Stomach (tissue), 19 donors: ENCODE measurements around the gene FAM110D. TPM values are rescaled to one million over a fixed set of nuclear protein-coding genes. Genes with fewer than 3 reads are reported as not detected.

Source experiments
- DNase-seq, 2 donors: peaks; one replicate each; pipeline versions ENCODE4 v3.0.0 to v3.0.0-alpha.2; 2013 to 2019
- H3K27ac ChIP-seq, 5 donors: fragments of 200-600 bp in 4 of 5; sonication (generic) in 4 of 5; one replicate each; pipeline ENCODE4 v1.5.1; 2013 to 2019; ENCODE audit warnings: mild to moderate bottlenecking in 1 of 5, moderate library complexity in 1 of 5
- H3K27me3 ChIP-seq, 3 donors: fragments of 200-600 bp; sonication (generic); one replicate each; pipeline ENCODE4 v1.5.1; 2017 to 2019; ENCODE audit warnings: mixed run types in 1 of 3
- H3K36me3 ChIP-seq, 4 donors: fragments of 200-600 bp; sonication (generic); 1 replicate in 3 of 4; 2 replicates in 1 of 4; pipeline ENCODE4 v1.5.1; 2016 to 2019
- H3K4me1 ChIP-seq, 4 donors: fragments of 200-600 bp; sonication (generic); one replicate each; pipeline ENCODE4 v1.5.1; 2016 to 2019
- H3K4me3 ChIP-seq, 4 donors: fragments of 200-600 bp; sonication (generic) in 3 of 4; one replicate each; pipeline ENCODE4 v1.5.1; 2016 to 2019; ENCODE audit warnings: mild to moderate bottlenecking in 1 of 4
- H3K9me3 ChIP-seq, 4 donors: fragments of 200-600 bp; sonication (generic); one replicate each; pipeline ENCODE4 v1.5.1; 2016 to 2019
- CTCF ChIP-seq, 7 experiments: fragments of 450-650 bp in 4 of 7; fragments of 200-600 bp in 3 of 7; sonication (generic) in 3 of 7; IDR thresholded peaks; one replicate each; pipeline ENCODE4 v1.5.1; 2016 to 2019; ENCODE audit warnings: antibody characterized with exemption in 7 of 7, control low read depth in 2 of 7, mild to moderate bottlenecking in 1 of 7
- EP300 ChIP-seq: sonication (generic); formaldehyde crosslinking; IDR thresholded peaks from one replicate; pipeline ENCODE4 v1.6.1; 2017; ENCODE audit warnings: antibody characterized with exemption
- POLR2A ChIP-seq, 4 donors: fragments of 450-650 bp; IDR thresholded peaks; one replicate each; pipeline ENCODE4 v1.6.1; 2016; ENCODE audit warnings: antibody characterized with exemption in 4 of 4, control low read depth in 2 of 4, mild to moderate bottlenecking in 1 of 4, moderate library complexity in 1 of 4
- POLR2AphosphoS5 ChIP-seq, 3 donors: sonication (generic); formaldehyde crosslinking; IDR thresholded peaks; one replicate each; pipeline ENCODE4 v1.6.1; 2016; ENCODE audit warnings: antibody characterized with exemption in 3 of 3
- WGBS, 5 donors: extraction: QIAGEN DNeasy Blood & Tissue Kit in 3 of 5; methylation state at CpG; one replicate each; pipeline versions ENCODE4 v1.1.5 to v1.1.7; 2013 to 2018; 5-methylcytosine and 5-hydroxymethylcytosine counted together
- intact Hi-C: fragments of 100-400 bp; cut with DNase I; formaldehyde crosslinking; loops from one replicate; pipeline ENCODE4 v1.15.1; 2023; ENCODE audit warnings: low total_unique reads
- long read RNA-seq, 10 donors: transcript quantifications; one replicate each; lab custom pipeline, GENCODE V29; 2026
- polyA plus RNA-seq, 3 donors: library from polyadenylated mRNA; stranded (reverse); fragments of 200-250 nt; gene quantifications; one replicate each; pipeline ENCODE4 v1.2.3, GENCODE V29; 2013
- total RNA-seq, 5 donors: library from RNA; depleted of rRNA; stranded (reverse); fragments of >200 nt; gene quantifications; one replicate each; pipeline versions ENCODE4 v1.1.0 to v1.2.3, GENCODE V29; 2014 to 2016
- donor health status: healthy with polysubstance abuse.
- donor health status: Bipolar disorder and iron deficiency.
- donor health status: healthy.

FAM110D gene
- total RNA-seq, result 10 to 100 TPM in 1 of 5 donors, 1 to 10 TPM in 1, not detected in 3; 1.3 to 15.6 TPM
- 1 to 10 TPM in 2 of 3 donors, under 1 TPM in 1; 1.00 to 2.7 (median 1.4) TPM for polyA plus RNA-seq
- long read RNA-seq, donor 1, partial matches to known transcripts, result 0 of 1 reads
- long read RNA-seq, donor 1, other reads (novel, unspliced or antisense), result 0 of 1 reads
- long read RNA-seq, donor 2, partial matches to known transcripts, result 0 of 2 reads
- long read RNA-seq, donor 2, other reads (novel, unspliced or antisense), result 0 of 2 reads
- long read RNA-seq, donor 3, partial matches to known transcripts, result 0 of 2 reads
- long read RNA-seq, donor 3, other reads (novel, unspliced or antisense), result 0 of 2 reads
- long read RNA-seq, donor 4, partial matches to known transcripts, result 0 of 1 reads
- long read RNA-seq, donor 4, other reads (novel, unspliced or antisense), result 0 of 1 reads
- long read RNA-seq, donor 5, result 0 reads
- long read RNA-seq, donor 6, result 0 reads
- long read RNA-seq, donor 7, partial matches to known transcripts, result 0 of 1 reads
- long read RNA-seq, donor 7, other reads (novel, unspliced or antisense), result 0 of 1 reads
- long read RNA-seq, donor 8, result 0 reads
- long read RNA-seq, donor 9, result 0 reads
- long read RNA-seq, donor 10, partial matches to known transcripts, result 0 of 1 reads
- long read RNA-seq, donor 10, other reads (novel, unspliced or antisense), result 0 of 1 reads

GRCh38 chr1:26158908-26159742 is at the start of gene FAM110D:
FAM110D (plus strand) TSS chr1:26159079; CDS start chr1:26161292, 2,213 bp downstream.
- Histone ChIP-seq H3K4me3 (peak within 1 kb of the TSS; percentile 18 to 66 (median 38)), H3K27me3 (peaks cover 0 to 82% (median 36%) of the 10 kb centered on the region in 3 donors), H3K9me3 (no peaks in the 10 kb centered on the region), H3K27ac (peak within 1 kb of the TSS in 4 of 5 donors; percentile 34 to 49 (median 42)), H3K4me1 (peaks cover 14 to 31% (median 25%) of the 10 kb centered on the region in 4 donors), H3K36me3 (no peaks in the 10 kb centered on the region)
- peak in 1 of 2 donors; percentile 20 for DNase-seq
- TF ChIP-seq POLR2AphosphoS5 (IDR thresholded peaks at IDR 0.05), result peak in 1 of 3 donors; percentile 6
- TF ChIP-seq CTCF (IDR thresholded peaks at IDR 0.05), result no peak
- 52 to 63% (median 56%) methylated on average over 6 of the region's 6 CpGs for WGBS, 5 donors
- intact Hi-C loops, result no loop called here

- Histone ChIP-seq H3K4me1 (peaks cover 17 to 41% (median 38%) of the 10 kb centered on the region in 4 donors), H3K36me3 (peaks cover 0 to 3% (median 1%) of the 10 kb centered on the region in 4 donors), H3K4me3 (no peak overlapping the region), H3K27ac (peak overlapping the region in 1 of 5 donors; percentile 98), H3K9me3 (no peaks in the 10 kb centered on the region), H3K27me3 (no peaks in the 10 kb centered on the region)
- no peak for DNase-seq
- no peak for TF ChIP-seq CTCF (IDR thresholded peaks at IDR 0.05)
- no peak for TF ChIP-seq EP300
- TF ChIP-seq POLR2A (IDR thresholded peaks at IDR 0.05), result no peak
- TF ChIP-seq POLR2AphosphoS5 (IDR thresholded peaks at IDR 0.05), result no peak
- 87 to 91% (median 90%) methylated on average over 5 of the region's 5 CpGs for WGBS, 5 donors
- intact Hi-C loops, result no loop called here
These were observed 49.4 kb upstream of the FAM110D start for GRCh38 chr1:26109229-26110164.

- intact Hi-C loops, result no loop called here
These were observed 47.9 kb upstream of the FAM110D start for GRCh38 chr1:26110731-26111529.

More at GRCh38 chr1:26110731-26111529, 47.9 kb upstream of the FAM110D start:
- no peaks in the 10 kb centered on the region for H3K9me3 ChIP-seq
- H3K27me3 ChIP-seq, result no peaks in the 10 kb centered on the region
- TF ChIP-seq EP300, result no peak
- TF ChIP-seq POLR2AphosphoS5 (IDR thresholded peaks at IDR 0.05), result peak in 2 of 3 donors; percentile 52 to 62
- H3K36me3 ChIP-seq, result peaks cover under 1 to 17% (median 13%) of the 10 kb centered on the region in 4 donors
- peak overlapping the region; percentile 96 to 99 (median 96) for H3K4me3 ChIP-seq
- peak; percentile 87 to 93 for DNase-seq
- H3K27ac ChIP-seq, result peak overlapping the region; percentile 95 to 99 (median 98)
- 0 to 3% (median 1%) methylated on average over 12 to 85 of the region's 85 CpGs for WGBS, 5 donors
- peaks cover 22 to 49% (median 44%) of the 10 kb centered on the region in 4 donors for H3K4me1 ChIP-seq
